HG03159 (cell line): ENCODE data around the gene COL15A1.
A peak's percentile ranks its signal among the peaks of the same experiment; 100 is the strongest.

Experiments
- ATAC-seq: cut with Tn5 transposase; IDR thresholded peaks from one replicate; pipeline ENCODE4 v1.9.1; 2021; ENCODE audit warnings: mild to moderate bottlenecking, moderate library complexity; ENCODE audit not compliant: unreplicated experiment

Gene COL15A1

DNA sequence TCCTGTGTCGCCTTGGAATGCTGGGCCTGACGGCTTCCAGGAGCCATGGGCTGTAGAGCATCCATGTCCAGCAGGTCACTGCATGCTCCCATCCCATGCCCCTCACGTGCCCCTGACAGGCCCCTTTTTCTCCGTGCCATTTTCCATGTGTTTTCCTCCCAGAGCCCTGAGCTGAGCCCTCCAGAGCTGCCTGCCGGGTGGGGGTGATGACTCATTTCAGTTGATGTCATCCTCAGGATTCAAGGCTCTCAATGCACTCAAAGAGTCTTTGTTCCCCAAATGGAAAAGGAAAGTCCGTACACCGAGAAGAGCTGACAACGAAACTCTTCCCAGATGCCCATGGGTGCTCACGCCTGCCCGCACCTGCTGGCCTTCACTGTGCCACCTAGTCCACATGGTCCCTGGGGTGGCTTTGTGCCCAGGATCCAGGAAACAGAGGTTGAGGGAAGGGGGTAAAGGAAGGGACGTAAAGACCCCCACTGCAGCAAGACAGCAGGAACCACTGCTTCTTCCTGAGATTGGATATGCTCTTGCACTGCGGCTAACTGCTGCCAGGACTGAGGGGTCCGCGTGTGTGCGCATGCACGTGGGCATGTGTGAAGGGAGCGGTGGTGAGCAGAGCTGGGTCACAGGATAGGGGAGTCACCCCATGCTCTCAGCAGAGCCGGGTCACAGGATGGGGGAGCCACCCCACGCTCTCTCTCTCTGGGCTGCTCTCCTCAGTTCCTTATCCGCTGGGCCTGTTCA lies 27.6 kb downstream of the COL15A1 start:
- no peak for ATAC-seq

DNA sequence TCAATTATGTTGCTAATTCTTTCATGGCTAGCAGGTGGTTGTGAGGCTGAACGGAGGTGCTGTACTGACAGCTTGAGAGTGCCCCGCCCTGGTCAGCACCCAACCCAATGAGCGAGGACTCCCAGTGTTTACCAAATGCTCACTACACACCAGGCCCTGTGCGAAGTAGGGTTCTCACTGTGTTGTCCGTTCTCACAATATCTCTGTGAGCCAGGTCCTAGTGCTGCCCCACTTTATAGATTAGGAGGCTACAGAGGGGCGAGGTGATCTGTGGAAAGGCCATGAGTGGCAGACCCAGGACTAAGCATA lies 28.2 kb downstream of the COL15A1 start:
- ATAC-seq = no peak

DNA sequence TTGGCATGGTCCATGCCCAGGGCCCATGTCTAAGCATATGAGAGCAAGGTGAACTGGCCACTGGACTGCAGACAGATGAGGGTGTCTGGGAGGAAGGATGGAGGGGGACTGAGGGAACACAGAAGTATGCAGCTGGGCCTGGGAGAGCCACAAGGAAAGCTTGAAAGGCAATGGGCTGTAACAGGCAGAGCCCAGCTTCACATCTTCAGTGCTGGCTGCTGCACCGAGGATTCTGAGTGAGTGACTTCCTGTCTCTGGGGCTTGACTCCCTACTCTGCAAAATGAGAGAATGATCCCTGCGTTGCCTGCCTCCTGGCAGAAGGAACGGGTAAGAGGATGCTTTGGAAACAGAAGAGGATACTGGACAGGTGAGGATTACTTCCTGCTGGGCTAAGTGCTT lies 29.0 kb downstream of the COL15A1 start:
- no peak for ATAC-seq

GRCh38 chr9:98973171-98973570 lies 29.5 kb downstream of the COL15A1 start:
- no peak for ATAC-seq

DNA sequence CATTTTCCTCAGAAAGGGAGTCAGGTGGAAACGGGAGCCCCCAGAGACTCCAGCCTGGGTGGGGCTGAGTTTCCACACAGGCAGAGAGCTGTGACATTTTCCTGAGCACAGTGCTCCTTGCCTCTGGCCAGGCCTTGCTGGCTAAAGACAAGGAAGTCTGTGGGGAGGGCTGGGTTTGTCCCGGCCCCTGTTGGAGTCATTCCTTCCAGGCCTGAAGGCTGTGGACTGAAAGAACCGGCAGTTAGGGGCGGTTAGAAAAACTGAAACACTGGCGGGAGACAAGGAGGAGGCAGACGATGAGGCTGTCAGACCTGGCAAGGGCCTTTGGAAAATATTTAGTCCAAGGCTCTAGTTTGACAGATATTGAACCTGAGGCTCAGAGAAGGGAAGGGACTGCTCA lies 29.9 kb downstream of the COL15A1 start:
- ATAC-seq = no peak

GRCh38 chr9:98974106-98974505 lies 30.4 kb downstream of the COL15A1 start:
- ATAC-seq = no peak

DNA sequence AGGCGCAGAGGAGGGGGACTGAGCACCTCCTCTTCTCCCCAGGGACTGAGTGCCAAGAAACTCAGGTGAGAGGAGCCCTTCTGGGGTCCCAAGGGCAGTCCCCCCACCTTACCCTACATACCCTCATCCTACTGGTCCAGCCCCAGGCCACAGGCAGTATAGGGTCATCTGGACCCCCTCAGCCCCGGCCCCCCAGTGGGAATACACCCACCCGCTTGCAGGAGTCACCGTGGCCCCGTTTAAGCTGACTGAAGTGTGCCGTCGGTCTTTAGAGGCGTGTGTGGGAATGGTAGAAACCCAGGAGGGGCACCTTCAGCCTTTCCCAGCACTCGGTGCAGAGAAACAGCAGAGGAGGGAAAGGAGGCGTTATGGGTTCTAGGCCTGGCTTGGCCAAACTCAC lies 30.8 kb downstream of the COL15A1 start:
- peak; percentile 20 for ATAC-seq

DNA sequence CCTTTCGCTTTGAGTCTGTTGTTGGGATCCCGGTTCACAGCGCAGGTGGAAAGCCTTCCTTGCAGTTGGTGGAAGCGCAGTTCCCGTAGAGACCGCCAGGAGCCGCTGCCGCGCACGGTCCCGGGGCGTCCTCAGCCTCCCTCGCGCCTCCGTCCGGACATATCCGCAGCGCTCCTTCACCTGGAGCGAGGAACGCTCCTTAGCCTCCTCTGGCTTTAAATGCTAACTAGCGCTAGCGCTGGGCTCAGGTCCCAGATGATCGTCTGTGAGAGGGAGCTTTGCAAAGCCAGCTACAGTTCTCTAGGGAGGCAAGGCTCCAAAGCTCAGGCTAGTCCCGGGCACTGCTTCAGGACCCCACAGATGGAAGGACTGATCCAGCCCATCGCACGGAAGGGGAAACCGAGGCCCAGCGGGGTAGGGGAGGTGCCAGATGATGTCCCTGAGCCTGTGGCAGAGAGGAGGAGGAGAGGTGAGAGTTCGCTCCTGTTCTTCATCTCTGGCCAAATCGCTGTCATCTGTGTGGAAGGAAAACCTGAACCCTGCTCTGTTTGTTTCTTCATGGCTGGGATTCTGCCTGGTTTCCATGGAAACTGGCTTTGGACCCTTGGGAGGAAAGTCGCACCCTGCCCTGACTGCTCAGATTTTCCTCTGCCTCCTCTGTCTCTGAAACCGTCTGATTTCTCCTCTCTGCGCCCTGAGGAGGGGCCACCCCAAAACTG lies 31.4 kb downstream of the COL15A1 start:
- peak; percentile 86 for ATAC-seq

- ATAC-seq = no peak
Observed at GRCh38 chr9:98975838-98976237, 32.1 kb downstream of the COL15A1 start.

- ATAC-seq = no peak
Observed at GRCh38 chr9:98977246-98977714, 33.6 kb downstream of the COL15A1 start.

DNA sequence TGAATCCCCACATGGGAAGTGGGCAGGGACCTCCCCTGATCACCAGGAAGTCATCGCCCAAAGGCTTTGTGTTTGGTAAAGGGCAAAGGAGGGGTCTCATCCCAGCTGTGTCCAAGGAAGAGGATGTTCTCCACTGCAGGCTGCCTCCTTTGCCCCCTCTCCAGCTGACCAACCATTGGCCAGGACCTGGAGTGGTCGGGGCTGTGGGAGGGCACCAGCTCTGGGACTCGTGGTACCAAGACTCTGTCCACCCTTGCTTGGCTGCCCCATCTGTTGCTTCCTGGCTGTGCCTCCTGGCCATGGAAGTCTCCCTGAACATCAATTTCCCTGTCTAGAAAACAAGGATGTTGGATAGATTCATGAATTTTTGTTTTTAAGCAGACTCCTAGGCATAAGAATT lies 34.1 kb downstream of the COL15A1 start:
- no peak for ATAC-seq

- ATAC-seq = no peak
Observed at GRCh38 chr9:98978231-98978681, 34.5 kb downstream of the COL15A1 start.

DNA sequence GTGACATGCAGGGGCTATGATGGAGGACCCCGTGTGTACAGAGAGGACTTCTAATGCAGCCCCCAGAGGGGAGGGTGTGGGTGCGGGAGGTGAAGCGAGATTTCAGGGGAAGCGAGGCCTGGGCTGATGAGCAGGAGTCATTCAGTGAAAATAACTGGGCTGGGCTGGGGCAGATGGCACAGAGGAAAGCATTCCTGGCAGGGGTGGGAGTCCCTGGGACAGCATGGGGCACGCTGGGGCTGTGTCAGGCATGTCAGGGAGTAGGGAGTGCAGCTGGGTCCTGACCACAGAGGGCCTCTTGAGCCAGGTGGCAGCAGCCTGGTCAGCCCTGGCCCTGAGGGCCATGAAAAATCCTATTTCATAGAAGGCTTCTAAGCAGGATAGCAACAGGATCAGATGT lies 36.6 kb downstream of the COL15A1 start:
- no peak for ATAC-seq

- ATAC-seq = no peak
Observed at GRCh38 chr9:98983295-98984268, 39.9 kb downstream of the COL15A1 start.

- no peak for ATAC-seq
Observed at GRCh38 chr9:98985596-98985995, 41.9 kb downstream of the COL15A1 start.

DNA sequence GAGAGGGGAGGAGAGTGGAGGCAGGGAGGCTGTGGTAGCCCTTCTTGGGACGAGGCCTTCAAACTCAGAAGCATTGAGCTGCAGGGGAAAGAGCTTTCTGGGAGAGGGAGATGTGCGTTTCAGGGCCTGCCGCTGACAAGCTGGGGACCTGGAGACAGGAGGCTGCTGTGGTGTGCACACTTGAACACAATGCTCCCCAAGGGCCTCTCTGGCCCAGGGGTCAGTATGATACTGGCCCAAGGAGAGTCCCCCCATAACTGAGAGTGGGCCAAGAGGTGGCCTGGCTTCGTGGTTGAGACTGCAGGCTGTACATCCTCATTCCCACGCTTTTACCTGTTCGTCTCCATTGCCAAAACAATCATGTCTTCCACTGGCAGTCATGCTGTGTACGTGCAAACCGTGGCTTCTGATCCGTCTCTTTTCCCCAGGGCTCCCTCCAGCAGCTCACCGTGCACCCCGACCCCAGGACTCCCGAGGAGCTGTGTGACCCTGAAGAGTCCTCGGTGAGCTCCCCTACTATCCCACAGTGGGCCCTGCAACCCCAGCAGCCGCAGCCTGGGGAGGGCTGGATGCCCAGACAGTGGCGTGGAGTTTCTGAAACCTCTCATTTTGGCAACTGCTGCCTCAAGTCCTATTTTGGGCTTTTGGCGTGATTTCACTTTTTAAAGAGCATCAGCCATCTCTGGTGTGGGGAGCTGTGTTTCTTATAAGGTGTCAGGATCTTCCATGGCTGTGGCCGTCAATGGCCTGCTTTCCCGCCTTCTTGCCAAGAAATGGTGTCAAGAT lies 43.4 kb downstream of the COL15A1 start:
- no peak for ATAC-seq

GRCh38 chr9:98989036-98990000 lies 45.6 kb downstream of the COL15A1 start:
- ATAC-seq = no peak

- no peak for ATAC-seq
Observed at GRCh38 chr9:98990181-98990870, 46.6 kb downstream of the COL15A1 start.
